Ishikawa (cell line): ENCODE measurements around the gene HOATZ.

Experiments used
- CREB1 ChIP-seq: IDR thresholded peaks from 2 replicates; pipeline ENCODE4 v1.6.1; 2012; ENCODE audit warnings: low read depth
- EP300 ChIP-seq: IDR thresholded peaks from 2 replicates; pipeline ENCODE4 v1.6.1; 2012; ENCODE audit warnings: borderline replicate concordance
- FOXM1 ChIP-seq: IDR thresholded peaks from 2 replicates; pipeline ENCODE4 v1.6.1; 2012; ENCODE audit warnings: low read depth, borderline replicate concordance
- MAX ChIP-seq: IDR thresholded peaks from 2 replicates; pipeline ENCODE4 v1.6.1; 2012
- RAD21 ChIP-seq: IDR thresholded peaks from 2 replicates; pipeline ENCODE4 v1.6.1; 2012; ENCODE audit warnings: low read depth
- REST ChIP-seq: IDR thresholded peaks from 2 replicates; pipeline ENCODE4 v1.6.1; 2012; ENCODE audit warnings: low read depth, mild to moderate bottlenecking
- TAF1 ChIP-seq: IDR thresholded peaks from 2 replicates; pipeline ENCODE4 v1.6.1; 2012; ENCODE audit warnings: low read depth, mild to moderate bottlenecking
- TCF12 ChIP-seq: IDR thresholded peaks from 2 replicates; pipeline ENCODE4 v1.6.1; 2012; ENCODE audit warnings: low read depth
- TEAD4 ChIP-seq: IDR thresholded peaks from 2 replicates; pipeline ENCODE4 v1.6.1; 2012

GRCh38 chr11:111472228-111472627, 42.4 kb upstream of the HOATZ start:
- TF ChIP-seq TAF1 (no peak), MAX (no peak), CREB1 (no peak), RAD21 (no peak), FOXM1 (no peak), REST (no peak), TEAD4 (no peak), EP300 (no peak), TCF12 (no peak)
